ENCODE measurements around the gene SLC4A3. TPM values are rescaled to one million over a fixed set of nuclear protein-coding genes. Genes with fewer than 3 reads are reported as not detected.
"Not testable (repeated sequence)": the region's sequence is repeated elsewhere in the genome, so short reads cannot be mapped to it uniquely, and the experiment has no call there.

Gene SLC4A3
- total RNA-seq, 1 donor from 2014 or later: 0.13 TPM

GRCh38 chr2:219675221-219675620 is 47.8 kb downstream of the SLC4A3 start:
- no peak for DNase-seq (ENCODE audit: low read depth, low spot score)

GRCh38 chr2:219676586-219676985 is 49.2 kb downstream of the SLC4A3 start:
- DNase-seq (ENCODE audit: low read depth, low spot score): no peak

- DNase-seq (ENCODE audit: low read depth, low spot score): no peak
Measured at GRCh38 chr2:219679041-219679440, 51.6 kb downstream of the SLC4A3 start.

DNA sequence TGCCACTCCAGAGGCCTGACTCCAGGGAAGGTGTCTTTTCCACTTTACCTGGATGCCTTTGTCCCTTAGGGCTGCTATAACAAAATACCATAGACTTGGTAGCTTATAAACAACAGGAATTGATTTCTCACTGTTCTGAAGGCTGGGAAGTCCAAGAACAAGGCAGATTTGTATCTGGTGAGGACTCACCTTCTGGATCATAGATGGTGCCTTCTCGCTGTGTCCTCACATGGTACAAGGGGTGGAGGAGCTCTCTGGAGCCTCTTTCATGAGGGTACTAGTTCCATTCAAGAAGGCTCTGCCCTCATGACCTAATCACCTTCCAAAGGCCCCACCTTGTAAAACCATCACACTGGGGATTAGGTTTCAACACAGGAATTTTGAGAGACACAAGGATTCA is 52.1 kb downstream of the SLC4A3 start:
- DNase-seq (ENCODE audit: low read depth, low spot score): no peak

DNA sequence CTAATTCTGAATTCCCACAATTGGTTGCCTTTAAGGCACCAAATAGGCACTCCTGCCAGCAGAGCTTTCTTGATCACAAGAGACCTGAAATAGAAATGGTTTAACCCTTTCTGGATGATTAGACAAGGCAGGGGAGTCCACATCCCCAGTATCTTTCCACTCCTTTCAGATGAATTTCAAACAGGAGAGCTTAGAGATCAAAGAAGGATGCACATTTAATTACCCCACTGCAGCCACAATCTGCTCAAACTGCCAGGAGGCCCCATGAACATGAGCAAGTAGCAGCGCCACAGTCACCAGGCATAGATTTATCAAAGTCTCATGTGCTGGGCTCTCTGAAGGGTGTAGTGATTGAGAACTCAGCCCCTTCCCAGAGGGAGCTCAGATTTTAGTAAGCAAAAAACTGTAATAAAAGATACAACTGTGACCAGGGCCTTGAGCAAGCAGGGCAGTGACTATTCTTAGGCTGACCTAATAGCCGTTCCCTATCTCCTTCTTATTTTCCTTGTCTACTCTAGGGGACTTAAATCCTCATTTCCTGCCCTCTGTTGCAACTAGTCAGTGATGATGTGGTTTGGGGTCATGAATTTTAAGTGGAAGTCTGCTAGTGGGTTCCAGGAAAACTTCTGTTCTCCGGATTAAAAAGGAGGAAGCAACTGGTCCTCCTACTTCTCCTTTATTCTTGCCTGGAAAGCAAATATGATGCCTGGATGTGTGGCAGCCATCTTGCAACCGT is 53.7 kb downstream of the SLC4A3 start:
- no peak for DNase-seq (ENCODE audit: low read depth, low spot score)

GRCh38 chr2:219681694-219682300 is 54.4 kb downstream of the SLC4A3 start:
- DNase-seq (ENCODE audit: low read depth, low spot score): no peak

DNA sequence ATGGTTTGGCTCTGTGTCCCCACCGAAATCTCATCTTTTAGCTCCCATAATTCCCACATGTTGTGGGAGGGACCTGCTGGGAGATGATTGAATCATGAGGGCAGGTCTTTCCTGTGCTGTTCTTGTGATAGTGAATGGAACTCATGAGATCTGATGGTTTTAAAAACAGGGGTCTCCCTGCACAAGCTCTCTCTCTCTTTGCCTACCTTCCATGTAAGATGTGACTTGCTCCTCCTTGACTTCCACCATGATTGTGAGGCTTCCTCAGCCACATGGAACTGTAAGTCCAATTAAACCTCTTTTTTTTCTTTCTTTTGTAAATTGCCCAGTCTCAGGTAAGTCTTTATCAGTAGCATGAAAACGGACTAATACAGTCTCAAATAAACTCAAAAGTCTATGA is 56.0 kb downstream of the SLC4A3 start:
- not testable (repeated sequence) for DNase-seq (ENCODE audit: low read depth, low spot score)

DNA sequence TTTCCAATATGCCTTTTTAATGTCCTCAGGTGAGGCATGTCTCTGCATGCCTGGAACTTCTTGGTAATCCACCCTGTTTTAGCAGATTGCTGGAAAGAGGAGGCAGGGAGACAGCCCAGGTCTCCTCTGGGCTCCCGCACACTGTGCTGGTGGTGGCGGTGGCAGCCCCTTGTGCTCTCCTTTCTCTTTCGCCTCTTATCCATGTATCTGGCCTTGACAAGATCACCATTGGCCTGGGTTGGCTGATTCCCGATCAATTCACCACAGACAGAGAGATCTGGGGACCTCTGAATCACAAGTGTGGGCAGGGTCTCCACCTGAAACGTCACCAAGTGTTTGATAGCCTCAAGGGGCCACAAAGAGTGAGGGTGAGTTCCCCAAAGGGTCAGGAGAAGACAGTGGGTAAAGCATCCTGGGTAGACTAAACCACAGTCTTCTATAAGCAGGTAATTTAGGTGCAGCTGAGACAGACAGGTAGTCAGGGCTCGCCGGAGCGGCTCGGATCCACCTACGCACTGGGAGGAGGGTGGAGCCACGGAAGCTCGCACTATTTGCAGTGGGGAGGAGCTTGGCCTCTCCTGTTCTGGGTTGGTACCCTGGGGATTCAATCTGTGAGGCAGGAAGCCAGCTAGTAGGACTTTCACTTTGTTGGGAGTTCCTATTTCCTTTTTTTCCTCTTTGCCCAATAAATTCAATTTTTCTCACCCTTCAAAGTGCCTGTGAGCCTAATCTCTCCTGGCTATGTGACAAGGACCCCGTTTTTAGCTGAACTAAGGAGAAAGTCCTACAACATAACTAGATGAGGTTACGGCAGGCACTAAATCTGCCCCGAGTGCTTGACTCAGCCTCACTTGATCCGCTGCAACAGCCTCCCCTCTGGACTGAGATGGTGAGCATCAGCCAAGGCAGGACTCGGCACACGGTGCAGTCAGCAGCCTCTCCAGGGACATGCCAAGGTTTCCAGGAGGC is 57.6 kb downstream of the SLC4A3 start:
- no peak for DNase-seq (ENCODE audit: low read depth, low spot score)

GRCh38 chr2:219687272-219687671 is 59.8 kb downstream of the SLC4A3 start:
- DNase-seq (ENCODE audit: low read depth, low spot score): no peak

DNA sequence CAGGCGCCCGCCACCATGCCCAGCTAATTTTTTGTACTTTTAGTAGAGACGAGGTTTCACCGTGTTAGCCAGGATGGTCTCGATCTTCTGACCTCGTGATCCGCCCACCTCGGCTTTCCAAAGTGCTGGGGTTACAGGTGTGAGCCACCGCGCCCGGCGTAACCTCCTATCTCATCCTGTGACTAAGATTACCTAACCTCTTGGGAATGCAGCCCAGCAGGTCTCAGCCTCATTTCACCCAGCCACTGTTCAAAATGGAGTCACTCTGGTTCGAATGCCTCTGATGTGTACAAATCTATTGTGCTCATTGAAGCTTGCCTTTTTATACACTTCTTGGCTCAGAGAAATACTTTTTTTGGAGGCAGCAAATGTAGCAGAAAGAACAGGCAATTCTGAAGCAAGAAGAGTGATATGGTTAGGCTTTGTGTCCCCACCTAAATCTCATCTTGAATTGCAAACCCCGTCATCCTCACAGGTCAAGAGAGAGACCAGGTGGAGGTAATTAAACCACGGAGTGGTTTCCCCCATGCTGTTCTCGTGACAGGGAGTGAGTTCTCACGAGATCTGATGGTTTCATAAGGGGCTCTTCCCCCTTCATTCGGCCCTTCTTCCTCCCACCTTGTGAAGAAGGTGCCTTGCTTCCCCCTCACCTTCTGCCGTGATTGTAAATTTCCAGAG is 60.6 kb downstream of the SLC4A3 start:
- no peak for DNase-seq (ENCODE audit: low read depth, low spot score)

- no peak for DNase-seq (ENCODE audit: low read depth, low spot score)
Measured at GRCh38 chr2:219688560-219689445, 61.4 kb downstream of the SLC4A3 start.

DNA sequence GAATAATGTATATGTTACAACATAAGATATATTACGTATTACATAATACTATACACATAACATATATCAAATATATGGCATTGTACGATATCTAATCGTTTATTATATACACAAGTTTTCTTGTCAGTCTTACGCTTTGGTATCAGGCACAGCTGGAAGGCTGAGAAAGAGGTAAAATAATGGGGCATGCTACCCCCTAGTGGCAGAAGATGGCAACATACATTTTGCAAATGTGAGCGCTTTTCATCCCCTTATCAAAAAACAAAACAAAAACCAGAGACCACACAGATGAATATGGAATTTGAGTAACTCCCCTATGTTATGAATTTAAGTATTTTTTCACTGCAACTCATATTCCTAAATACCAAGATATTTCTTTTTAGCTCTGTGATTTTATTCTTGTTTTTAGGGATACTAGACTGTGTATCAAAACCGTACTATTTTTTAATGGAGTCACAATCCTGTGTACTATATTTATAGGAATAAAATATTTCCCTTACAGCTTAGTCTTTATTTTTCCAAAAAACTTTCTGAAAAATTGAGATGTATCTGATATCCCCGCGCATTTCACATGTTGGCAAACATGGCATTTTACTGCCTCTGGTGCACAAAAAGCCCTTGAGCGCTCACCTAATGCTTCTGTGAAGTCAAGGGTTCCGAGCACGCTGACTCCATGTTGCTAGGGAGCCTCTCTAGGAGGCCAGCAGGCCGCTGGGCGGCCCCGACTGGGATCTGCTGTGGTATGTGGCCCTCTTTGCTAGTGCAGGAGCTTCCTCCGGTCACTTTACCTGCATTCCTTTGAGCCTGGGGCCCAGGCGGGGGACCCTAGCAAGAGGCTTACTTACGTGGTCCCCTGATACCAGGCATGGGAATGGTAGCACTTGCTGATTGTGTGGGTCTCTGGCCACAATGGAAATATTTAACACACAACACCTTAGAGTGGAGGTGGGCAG is 62.5 kb downstream of the SLC4A3 start:
- DNase-seq (ENCODE audit: low read depth, low spot score): no peak

DNA sequence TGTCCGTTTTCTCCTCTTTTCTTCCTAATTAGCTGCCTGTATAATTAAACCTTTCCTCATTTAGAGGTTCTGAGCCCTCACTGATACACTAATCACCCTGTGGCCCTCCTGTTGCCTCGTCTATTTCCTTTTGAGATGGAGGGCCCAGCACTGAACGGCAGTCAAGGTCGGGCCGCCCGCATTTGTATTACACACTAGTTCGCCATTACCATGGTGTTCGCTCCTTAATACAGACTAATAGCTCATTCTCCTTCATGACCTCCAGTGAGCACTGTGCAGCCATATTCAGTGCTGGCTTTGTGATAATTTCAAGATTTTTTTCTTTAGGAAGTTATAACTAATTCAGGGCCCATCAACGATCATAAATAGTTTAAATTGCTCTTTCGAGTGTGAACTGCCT is 64.1 kb downstream of the SLC4A3 start:
- DNase-seq (ENCODE audit: low read depth, low spot score): no peak

Other genes with a start within 250 kb of the SLC4A3 start
- gene DNPEP, start 239.7 kb upstream of the SLC4A3 start, total RNA-seq: 50.0 and 60.6 TPM in 2 replicates
- gene DES, start 209.3 kb upstream of the SLC4A3 start, total RNA-seq: not detected in 2 replicates
- 0.39 and 1.8 TPM in 2 replicates for gene SPEG, start 192.8 kb upstream of the SLC4A3 start, total RNA-seq
- 44.5 and 45.1 TPM in 2 replicates for gene GMPPA, start 128.7 kb upstream of the SLC4A3 start, total RNA-seq
- not detected in 2 replicates for gene ASIC4, start 113.1 kb upstream of the SLC4A3 start, total RNA-seq
- 0.35 and 0.86 TPM in 2 replicates for gene CHPF, start 83.8 kb upstream of the SLC4A3 start, total RNA-seq
- gene TMEM198, start 83.6 kb upstream of the SLC4A3 start, total RNA-seq: not detected in 2 replicates
- gene OBSL1, start 56.1 kb upstream of the SLC4A3 start, total RNA-seq: 15.6 and 22.2 TPM in 2 replicates
- gene INHA, start 55.3 kb upstream of the SLC4A3 start, total RNA-seq: not detected in 2 replicates
- gene STK11IP, start 29.8 kb upstream of the SLC4A3 start, total RNA-seq: 6.9 and 15.3 TPM in 2 replicates